NCI-H187 (cell line): ENCODE results near the gene ARMH2.

Source experiments
- DNase-seq, 2 experiments: peaks; one replicate each; lab custom pipeline; 2025; lab: John Stamatoyannopoulos, UW

ARMH2 gene

DNA sequence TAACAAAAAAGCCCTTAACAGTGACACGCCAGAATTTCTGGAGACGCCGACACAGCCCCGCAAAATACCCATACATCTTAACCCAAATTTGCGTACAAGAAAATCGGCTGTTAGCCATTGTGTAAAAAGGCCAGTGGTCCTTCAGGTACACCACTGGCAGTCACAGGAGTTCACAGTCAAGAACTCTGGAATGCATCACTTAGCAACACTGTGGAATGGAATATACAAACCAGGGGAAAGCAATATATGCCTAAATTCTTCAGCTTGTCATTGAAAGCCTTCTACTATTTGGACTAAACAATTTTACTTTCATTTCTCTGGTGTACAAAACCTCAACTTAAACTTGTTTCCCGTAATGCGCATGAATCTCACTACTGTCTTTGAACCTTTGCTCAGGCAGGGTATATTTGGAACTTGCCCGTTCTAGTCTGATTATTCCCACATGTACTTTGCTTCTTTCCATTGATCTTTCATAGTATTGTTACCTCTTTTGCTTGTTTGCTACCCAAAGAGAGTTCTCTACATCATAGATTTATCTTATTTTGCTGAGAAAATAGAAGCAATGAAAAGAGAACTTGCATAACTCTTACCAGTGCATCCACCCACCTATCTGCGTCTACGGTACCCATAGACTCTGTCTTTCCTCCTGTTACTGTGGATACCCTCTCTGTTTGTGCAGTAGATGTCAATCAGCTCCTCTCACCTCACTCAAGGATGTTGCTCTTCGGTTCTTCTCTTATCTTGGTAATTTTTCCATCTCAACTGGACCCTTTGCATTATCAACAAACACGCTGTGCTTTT lies at the start of gene ARMH2:
Gene ARMH2 (minus strand): TSS at position 178 of the 801 bp plus-strand sequence. CDS start 60 bp downstream, at position 118.
- DNase-seq = no peak

GRCh38 chr6:24848461-24848860 lies 49.7 kb upstream of the ARMH2 start:
- DNase-seq = peak; percentile 52 to 81

DNA sequence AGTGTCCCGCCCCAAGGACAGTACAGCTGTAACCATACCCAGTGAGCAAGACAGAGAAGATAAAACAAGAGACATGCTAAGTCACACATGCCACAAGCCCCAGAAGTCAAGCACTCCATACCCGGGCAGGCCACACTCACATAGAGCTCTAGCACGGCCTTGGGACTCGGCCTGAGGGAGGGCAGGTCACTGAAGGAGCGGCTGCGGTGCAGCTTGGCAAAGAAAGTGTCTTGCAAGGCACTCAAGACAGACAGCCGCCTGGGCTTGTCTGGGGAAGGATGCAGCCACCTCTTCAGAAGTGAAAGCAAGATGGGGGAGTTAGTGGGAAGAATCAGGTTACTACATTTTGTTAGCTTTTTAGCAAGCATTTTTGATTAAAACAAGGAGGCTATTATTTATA lies 48.7 kb upstream of the ARMH2 start:
- DNase-seq = no peak

DNA sequence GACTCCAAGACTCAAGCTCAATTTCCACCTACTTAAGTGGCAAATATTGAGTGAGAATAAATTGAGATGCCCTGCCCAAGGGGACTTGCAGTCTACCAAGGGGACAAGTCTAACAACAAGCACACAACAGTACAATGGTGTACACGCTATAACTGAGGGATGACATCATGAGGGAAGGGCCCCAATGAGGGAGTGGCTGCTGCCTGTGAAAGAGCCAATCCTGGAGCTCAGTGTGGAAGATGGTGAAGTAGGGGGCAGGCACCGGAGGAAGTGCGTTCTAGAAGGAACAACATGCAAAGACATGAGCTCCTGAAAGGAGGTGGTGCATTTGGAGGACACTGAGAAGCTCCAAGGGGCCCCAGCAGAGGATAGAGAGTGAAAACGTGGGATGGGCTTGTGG lies 46.9 kb upstream of the ARMH2 start:
- no peak for DNase-seq

DNA sequence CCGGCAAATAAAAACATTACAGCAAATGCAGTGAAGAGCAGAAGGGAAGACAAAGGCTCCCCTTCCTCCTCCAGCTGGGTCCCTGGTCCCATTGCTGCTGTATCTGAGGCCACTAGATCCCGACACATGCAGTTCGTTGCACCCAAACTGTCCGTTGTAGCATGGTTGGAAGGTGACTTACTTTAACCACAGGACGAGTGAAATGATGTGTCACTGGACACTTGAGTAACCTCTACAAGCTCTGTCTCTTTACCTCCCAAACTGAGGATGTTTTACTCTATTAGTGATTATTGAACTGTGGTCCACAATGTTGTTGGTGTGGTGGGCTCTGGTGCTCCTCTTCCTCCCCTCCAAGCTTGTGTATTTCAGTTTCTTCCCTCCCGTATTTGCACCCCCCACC lies 46.2 kb upstream of the ARMH2 start:
- DNase-seq = no peak

DNA sequence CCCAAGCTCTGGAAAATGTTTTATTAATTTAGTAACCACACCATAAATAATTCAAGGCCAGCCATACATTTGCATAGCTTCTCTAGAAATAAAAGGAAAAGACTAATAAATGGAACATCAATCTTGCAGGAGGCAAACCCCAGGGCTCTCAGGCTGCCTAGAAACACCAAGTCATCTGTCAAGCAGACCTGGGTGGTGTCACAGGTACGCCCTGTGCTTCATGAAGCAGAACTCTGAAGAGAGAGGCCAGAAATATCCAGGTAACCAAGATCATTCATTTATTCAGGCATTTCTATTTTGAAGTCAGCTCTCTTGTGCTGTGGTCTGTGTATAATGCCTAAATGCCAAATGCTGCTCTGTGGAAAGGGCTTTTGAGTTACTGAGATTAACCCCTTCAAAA lies 45.3 kb upstream of the ARMH2 start:
- DNase-seq = no peak

DNA sequence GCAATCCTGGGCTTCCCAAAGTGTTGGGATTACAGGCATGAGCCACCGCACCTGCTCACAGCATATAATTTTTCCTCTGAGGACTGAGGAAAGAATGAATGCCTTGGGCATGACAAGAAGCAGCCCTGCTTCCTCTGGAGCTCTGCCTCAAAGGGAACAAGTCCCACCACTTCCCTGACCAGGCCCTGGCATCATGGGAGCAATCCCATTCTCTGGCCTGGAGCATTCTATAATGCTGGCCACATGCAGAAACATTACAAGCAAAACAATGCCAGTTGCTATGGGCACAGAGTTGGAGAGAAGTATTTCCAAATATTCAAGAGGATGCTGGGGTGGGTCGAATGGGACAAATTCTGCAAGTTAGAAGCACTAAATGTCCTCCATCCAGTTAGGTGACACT lies 41.5 kb upstream of the ARMH2 start:
- no peak for DNase-seq

- DNase-seq = no peak
These were observed 40.3 kb upstream of the ARMH2 start for GRCh38 chr6:24838994-24839393.

DNA sequence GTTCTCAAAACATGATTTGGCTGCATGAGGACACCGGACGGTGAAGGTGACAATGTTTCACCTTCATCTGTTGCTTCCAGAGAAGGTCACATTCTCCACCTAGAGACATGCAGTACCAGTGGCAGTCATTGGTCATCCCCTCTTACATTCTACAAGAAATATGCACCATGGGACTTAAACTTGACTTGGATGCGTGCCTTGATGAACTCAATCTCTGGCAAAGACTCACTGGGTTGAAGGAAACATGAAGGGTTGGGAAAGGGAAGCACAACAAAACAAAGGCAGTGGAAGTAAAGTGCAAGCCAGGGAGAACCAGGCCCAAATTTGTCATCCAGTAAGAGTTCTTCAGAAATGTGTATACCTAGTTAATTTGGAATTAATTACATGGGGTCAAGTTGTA lies 39.4 kb upstream of the ARMH2 start:
- no peak for DNase-seq

- no peak for DNase-seq
These were observed 37.4 kb upstream of the ARMH2 start for GRCh38 chr6:24836109-24836508.

DNA sequence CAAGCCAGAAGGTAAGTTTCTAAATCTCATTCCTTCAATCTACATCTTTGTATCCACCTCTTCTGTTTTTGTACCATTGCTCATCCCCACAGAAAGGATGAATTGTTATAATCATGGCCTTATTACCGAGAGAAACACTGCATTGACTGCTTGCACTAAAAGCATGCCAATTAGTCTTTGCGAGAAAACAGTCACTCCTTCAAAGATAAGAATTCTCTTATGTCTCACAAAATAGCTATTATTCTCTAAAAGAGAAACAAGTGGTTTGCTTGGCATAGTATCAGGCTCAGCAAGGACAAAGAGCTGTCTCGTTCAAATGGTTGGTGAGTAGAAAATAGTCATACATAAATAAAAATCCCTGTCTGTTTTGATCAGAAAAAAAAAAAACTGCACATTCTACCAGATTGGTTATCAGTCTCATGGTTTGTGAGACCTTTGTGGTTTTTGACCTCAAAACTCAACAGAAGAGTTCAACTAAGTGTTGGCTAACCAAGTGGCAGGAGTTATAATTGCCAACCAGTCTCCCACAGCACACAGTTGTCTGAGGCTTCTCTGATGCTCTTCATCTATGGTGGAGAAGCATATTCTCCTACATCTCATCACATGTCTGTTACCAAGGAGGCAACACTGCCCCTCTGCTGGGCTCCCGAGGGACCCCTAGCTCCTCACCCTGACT lies 35.1 kb upstream of the ARMH2 start:
- no peak for DNase-seq

DNA sequence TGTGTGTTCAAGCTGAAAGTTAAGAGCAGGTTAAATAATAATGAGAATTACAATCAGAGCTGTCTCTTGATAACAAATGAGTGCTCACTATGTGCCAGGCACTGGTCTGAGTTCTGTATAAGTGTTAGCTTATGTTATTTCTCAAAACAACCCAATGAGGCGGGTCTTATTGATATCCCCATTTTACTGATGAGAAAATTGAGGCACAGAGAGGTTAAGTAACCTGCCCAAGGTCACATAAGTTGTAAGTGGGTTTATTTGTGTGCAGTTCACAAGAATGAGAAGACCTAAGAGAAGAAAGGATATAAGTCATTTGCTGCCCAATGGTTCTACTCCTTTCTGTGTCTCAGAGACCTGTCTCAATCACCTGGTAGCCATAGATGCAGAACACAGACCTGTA lies 34.1 kb upstream of the ARMH2 start:
- no peak for DNase-seq

DNA sequence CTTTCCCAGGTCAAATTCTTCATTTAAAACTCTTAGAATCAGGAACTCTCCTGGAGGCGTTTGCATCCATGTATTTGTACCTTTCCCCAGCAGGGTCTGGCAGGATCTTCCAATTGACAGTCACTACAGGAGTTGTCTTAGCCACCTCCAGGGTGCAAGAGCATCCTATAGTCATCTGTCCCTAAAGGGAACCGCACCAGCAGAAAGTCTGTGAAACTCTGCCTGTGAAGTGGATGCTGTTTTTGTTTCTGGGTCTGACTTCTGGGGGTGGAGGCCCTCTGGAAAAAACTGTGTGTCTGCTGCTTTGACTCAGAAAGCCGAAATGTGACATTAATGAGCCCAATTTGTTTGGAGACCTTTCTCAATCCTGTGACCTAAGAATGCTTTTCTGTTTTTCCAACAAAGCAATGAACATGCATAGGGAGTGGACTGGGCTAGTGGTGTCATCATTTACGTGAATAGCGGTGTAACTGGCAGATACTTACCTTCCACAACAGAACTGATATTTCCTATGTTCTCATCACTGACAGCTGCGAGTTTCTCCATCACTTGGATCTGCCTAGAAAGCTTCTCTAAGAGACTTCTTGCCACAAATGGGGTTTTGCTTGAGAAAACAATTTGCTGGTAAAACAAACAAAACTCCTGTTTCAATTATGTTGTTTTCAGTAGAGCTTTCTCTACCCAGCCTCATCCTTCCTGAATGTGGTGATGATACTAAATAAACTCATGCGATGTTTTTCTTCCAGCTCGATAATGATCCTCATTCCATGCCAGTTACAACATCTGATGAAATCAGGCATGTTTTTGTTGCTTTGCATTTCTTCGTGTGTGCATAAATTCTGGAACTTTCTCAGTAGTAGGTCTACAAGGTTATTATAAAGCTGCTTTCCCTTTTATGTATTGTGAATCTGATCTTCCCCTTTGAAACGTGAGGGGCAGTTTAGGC lies 33.3 kb upstream of the ARMH2 start:
- DNase-seq = no peak

DNA sequence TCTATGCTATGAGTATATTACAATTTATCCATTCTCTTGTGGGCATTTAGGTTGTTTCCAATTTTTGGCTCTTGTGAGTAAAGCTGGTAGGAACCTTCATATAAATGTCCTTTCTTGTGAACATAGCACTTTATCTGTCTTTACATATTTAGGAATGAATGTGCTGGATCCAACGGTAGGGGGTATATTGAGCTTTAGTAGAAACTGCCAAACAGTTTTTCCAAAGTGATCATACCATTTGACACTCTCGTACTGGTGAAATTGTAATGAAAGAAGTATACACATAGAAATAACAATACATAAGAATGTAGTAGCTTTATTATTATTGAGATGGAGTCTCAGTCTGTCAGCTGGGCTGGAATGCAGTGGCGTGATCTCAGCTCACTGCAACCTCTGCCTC lies 30.9 kb upstream of the ARMH2 start:
- no peak for DNase-seq

DNA sequence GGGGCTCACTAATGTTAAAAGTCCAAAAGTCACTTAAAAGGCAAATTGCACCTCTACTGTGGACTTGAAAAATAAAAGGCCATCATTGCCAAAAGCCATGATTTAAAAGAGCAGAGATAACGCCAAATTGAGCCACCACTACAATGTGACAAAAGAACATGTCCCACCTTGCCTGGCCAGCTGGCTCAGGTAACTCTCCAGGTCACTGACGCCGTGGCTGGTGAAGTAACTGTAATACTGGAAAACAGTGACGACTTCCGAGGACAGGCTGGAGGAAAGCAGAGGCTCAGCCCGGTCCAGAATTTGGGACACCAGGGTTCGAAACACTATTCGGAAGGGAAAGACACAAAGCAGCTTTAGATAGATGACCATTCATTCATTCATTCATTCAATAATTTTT lies 29.3 kb upstream of the ARMH2 start:
- DNase-seq = no peak

DNA sequence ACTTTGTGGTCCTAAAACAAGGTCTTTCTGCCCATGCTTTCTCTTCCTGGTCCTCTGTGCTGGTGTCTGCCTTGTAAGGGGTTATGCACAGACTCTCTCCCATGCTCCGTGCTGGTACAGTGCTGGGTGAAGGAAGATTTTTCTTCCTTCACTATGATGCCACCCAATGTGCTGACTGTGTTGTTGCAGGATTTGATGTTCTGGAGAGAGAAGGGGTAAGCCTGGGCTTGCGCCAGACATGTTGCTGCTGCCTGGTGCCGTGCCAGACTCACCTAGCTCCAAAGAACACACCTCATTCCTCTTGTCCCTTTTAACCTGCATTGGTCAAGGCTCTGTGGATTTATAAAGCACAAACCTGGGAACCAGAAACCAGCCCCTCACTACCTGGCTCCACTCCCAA lies 28.4 kb upstream of the ARMH2 start:
- no peak for DNase-seq

DNA sequence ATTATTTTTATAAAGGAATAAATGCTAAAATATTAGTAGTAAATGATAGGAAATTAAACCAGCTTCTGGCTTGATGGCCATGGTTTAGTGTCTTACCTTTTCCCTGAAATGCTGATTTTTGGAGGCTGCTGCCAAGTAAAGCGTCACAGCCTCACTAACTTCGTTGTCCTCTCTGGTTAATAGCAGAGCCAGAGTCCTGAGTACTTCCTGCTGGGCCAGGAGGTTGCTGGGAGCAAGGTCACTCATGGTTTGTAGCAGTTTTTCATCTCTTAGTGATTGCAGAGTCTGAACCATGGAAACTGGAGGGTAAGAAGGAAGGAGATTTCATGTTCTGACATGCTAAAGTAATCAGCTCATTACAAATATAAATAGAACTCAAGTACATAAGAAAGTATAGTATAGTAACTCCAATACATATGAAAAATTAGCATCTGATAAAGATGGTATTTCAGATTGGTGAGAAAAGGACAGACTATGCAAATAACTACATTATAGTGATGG lies 26.5 kb upstream of the ARMH2 start:
- DNase-seq = no peak

DNA sequence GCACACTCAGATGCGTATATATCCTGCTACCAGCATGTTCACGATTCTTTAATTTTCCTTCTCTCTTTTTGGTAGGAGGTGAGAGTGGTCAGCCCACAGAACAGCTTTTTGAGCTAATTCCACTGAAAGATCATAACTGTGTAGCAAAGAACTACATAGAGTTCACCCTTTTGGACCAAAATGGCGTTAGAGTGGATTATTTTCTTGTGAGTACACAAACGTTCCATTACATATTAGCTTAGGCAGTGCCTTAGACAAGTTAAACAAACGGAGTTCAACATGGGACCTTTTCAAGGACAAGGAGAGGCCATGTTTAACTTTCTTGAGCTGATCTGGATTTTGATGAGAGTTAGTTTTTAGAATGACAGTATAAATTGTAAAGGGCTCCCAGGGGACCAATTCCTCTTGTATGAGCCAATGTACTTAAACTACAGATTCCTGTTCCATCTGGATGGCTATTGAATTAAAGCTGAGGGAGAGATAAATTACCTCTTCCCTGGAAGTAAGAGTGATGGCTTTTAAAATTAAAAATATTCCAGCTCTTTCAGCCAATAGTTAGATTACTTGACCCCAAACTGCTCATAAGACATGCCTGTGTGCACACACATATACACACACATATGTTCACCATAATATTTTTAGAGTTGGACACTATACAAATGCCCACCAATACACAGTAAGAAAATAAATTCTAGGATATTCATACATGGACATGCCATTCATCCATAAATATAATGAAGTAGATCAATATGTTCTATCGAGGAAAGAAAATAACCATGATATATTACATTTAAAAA lies 25.6 kb upstream of the ARMH2 start:
- DNase-seq = no peak

DNA sequence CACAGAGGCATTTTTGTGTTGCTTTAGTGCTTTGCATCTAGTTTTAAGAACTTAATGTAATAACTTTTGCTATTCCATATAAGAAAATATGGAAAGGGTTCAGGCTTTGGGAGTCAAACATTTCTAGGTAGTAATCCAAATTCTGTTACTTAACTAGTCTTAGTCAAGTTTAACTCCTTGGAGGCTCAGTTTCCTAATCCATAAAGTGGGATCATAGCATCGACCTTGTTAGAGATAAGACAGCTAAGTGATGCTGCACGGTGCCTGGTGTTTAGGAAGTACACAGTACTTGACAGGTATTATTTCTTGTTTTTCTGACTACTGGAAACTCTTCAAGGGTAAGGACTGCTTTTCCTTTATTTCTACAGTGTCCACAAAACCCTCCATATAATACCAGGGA lies 24.5 kb upstream of the ARMH2 start:
- no peak for DNase-seq

GRCh38 chr6:24822696-24823095 lies 24.0 kb upstream of the ARMH2 start:
- no peak for DNase-seq

DNA sequence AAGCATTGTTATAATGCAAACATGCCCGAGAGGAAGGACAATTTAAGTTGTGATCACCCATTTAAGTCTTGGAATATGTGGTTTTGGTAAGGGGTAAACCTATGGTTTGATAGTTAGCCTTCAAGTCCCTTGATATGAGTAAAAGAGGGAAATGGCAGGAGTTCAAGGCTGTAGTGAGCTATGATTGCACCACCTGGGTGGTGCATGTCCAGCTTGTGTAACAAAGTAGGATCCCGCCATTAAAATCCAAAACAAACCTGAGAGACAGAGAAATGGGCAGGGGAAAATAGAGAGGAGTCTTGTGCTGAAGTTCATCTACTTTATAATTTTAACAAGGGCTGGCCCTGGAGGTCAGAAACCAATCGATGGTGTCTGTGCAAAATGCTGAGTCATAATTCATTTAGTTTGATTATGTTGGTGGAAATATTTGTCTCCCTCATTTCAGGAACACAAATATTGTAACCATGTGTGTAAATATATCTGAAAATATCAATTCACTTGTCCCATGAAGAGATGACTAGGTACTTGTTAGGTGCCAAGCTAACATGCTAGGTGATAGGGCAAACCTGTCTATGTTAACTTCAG lies 23.2 kb upstream of the ARMH2 start:
- no peak for DNase-seq
